GM12878 (cell line): ENCODE results near the gene ADGRD1. TPM values are rescaled to one million over a fixed set of nuclear protein-coding genes. Genes with fewer than 3 reads are reported as not detected.

Source experiments
- ATAC-seq: fragments of 200-7000 bp; cut with Tn5 transposase; 3 replicates; pipeline ENCODE4 v1.9.1; 2020; ENCODE audit warnings: mild to moderate bottlenecking, moderate library complexity
- BruUV-seq: library from RNA; stranded (reverse); fragments of 400-500 nt; replicated peaks from 2 replicates; lab custom pipeline; 2021; lab: Mats Ljungman, UMichigan
- CTCF ChIA-PET: fragments of 300-600 bp; sonication (Branson Sonifier 250); formaldehyde crosslinking; extraction: SDS; loops from one replicate; lab custom pipeline; 2021; ENCODE audit warnings: inconsistent platforms; lab: Yijun Ruan, JAX
- POLR2A ChIA-PET: fragments of 350-600 bp; formaldehyde crosslinking; extraction: SDS; loops from one replicate; lab custom pipeline; 2021; ENCODE audit warnings: inconsistent platforms; lab: Charles Lee
- RAD21 ChIA-PET: fragments of 300-600 bp; sonication (Branson Sonifier 250); formaldehyde crosslinking; loops from one replicate; lab custom pipeline; 2023; ENCODE audit warnings: antibody characterized with exemption; ENCODE audit not compliant: unreplicated experiment; lab: Charles Lee
- SMC1A ChIA-PET: fragments of 300-600 bp; sonication (Branson Sonifier 250); formaldehyde crosslinking; loops from one replicate; lab custom pipeline; 2023; ENCODE audit not compliant: unreplicated experiment, uncharacterized antibody; lab: Charles Lee
- DNase-seq: peaks from one replicate; pipeline ENCODE4 v3.0.0-alpha.2; 2011; ENCODE audit warnings: low read depth, low spot score
- FAIRE-seq: peaks from 3 replicates; lab custom pipeline; 2011; peaks lifted over from hg19 to GRCh38; lab: Jason Lieb, UNC
- H2AFZ ChIP-seq: 2 replicates; pipeline ENCODE4 v1.6.0; 2011; ENCODE audit warnings: low read depth, low read length, control low read depth; ENCODE audit not compliant: control insufficient read depth
- H3K27ac ChIP-seq: 2 replicates; pipeline ENCODE4 v1.5.1; 2011; ENCODE audit warnings: control low read depth; ENCODE audit not compliant: control insufficient read depth, insufficient read depth
- H3K27me3 ChIP-seq, 2 experiments: replicated peaks in 1 of 2; 2 replicates each; pipeline versions ENCODE4 v1.6.0 to v1.6.1; 2011; ENCODE audit warnings: low read length in 1 of 2; ENCODE audit not compliant: control insufficient read depth in 2 of 2, insufficient read depth in 2 of 2
- H3K36me3 ChIP-seq, 2 experiments: 2 replicates each; pipeline ENCODE4 v1.5.1; 2011; ENCODE audit warnings: low read length in 1 of 2; ENCODE audit not compliant: control insufficient read depth in 2 of 2, insufficient read depth in 2 of 2
- H3K4me1 ChIP-seq: 2 replicates; pipeline ENCODE4 v1.6.1; 2011; ENCODE audit warnings: mild to moderate bottlenecking, low read length, moderate library complexity, mixed read lengths; ENCODE audit not compliant: control insufficient read depth, insufficient read depth
- H3K4me2 ChIP-seq: 2 replicates; pipeline ENCODE4 v1.6.0; 2011; ENCODE audit warnings: control low read depth; ENCODE audit not compliant: control insufficient read depth, insufficient read depth
- H3K4me3 ChIP-seq: fragments of 200-600 bp; sonication (generic); 2 replicates; pipeline ENCODE4 v1.5.1; 2016
- H3K79me2 ChIP-seq: 2 replicates; pipeline ENCODE4 v1.6.0; 2011; ENCODE audit warnings: low read length; ENCODE audit not compliant: control insufficient read depth, insufficient read depth
- H3K9ac ChIP-seq: 2 replicates; pipeline ENCODE4 v1.8.0; 2011; ENCODE audit warnings: low read length, control low read depth, mixed read lengths; ENCODE audit not compliant: control insufficient read depth, insufficient read depth
- H3K9me3 ChIP-seq: replicated peaks from 3 replicates; pipeline ENCODE4 v1.5.1; 2011; ENCODE audit warnings: mild to moderate bottlenecking, low read length; ENCODE audit not compliant: control insufficient read depth, insufficient read depth
- H4K20me1 ChIP-seq: 2 replicates; pipeline ENCODE4 v1.6.0; 2011; ENCODE audit not compliant: control insufficient read depth, insufficient read depth
- ATF2 ChIP-seq: IDR thresholded peaks from 2 replicates; pipeline ENCODE4 v1.6.1; 2012; ENCODE audit warnings: low read length, inconsistent platforms
- BMI1 ChIP-seq: fragments of 450-650 bp; IDR thresholded peaks from 2 replicates; pipeline ENCODE4 v1.6.1; 2016; ENCODE audit warnings: mild to moderate bottlenecking, moderate library complexity, borderline replicate concordance
- FOS ChIP-seq: IDR thresholded peaks from 3 replicates; pipeline ENCODE4 v1.6.1; 2011; ENCODE audit warnings: borderline replicate concordance; ENCODE audit not compliant: insufficient read length; ENCODE audit errors: extremely low read depth
- HCFC1 ChIP-seq: fragments of 150-350 bp; IDR thresholded peaks from 2 replicates; pipeline ENCODE4 v1.6.1; 2014; ENCODE audit warnings: low read length
- RUNX3 ChIP-seq: IDR thresholded peaks from 2 replicates; pipeline ENCODE4 v1.6.1; 2012; ENCODE audit warnings: low read length, inconsistent platforms
- SMARCA5 ChIP-seq: fragments of 450-650 bp; IDR thresholded peaks from 2 replicates; pipeline ENCODE4 v1.6.1; 2017; ENCODE audit warnings: mild to moderate bottlenecking
- TARDBP ChIP-seq: IDR thresholded peaks from 2 replicates; pipeline ENCODE4 v1.6.1; 2016; ENCODE audit warnings: borderline replicate concordance
- TCF3 ChIP-seq: IDR thresholded peaks from 2 replicates; pipeline ENCODE4 v1.6.1; 2012; ENCODE audit warnings: low read depth, mild to moderate bottlenecking, low read length, borderline replicate concordance; ENCODE audit not compliant: insufficient read depth
- YBX1 ChIP-seq: fragments of 450-650 bp; IDR thresholded peaks from 2 replicates; pipeline ENCODE4 v1.6.1; 2016; ENCODE audit warnings: antibody characterized with exemption
- ZBED1 ChIP-seq: IDR thresholded peaks from 2 replicates; pipeline ENCODE4 v1.6.1; 2016; ENCODE audit warnings: borderline replicate concordance
- ZBTB33 ChIP-seq: fragments of 450-650 bp; IDR thresholded peaks from 2 replicates; pipeline ENCODE4 v1.6.1; 2017; ENCODE audit warnings: mild to moderate bottlenecking
- ZNF207 ChIP-seq: fragments of 450-650 bp; IDR thresholded peaks from 2 replicates; pipeline ENCODE4 v1.6.1; 2014; ENCODE audit warnings: antibody characterized with exemption, mild to moderate bottlenecking, borderline replicate concordance
- ZNF592 ChIP-seq: fragments of 450-650 bp; IDR thresholded peaks from 2 replicates; pipeline ENCODE4 v1.6.1; 2017; ENCODE audit warnings: mild to moderate bottlenecking, moderate library complexity
- ZNF622 ChIP-seq: fragments of 450-650 bp; IDR thresholded peaks from 2 replicates; pipeline ENCODE4 v1.6.1; 2017; ENCODE audit warnings: mild to moderate bottlenecking, inconsistent platforms
- ZSCAN29 ChIP-seq: fragments of 450-650 bp; IDR thresholded peaks from 2 replicates; pipeline ENCODE4 v1.6.1; 2017; ENCODE audit warnings: mild to moderate bottlenecking, moderate library complexity
- WGBS: methylation state at CpG from one replicate; pipeline ENCODE4 v1.1.6; 2016; ENCODE audit warnings: low lambda C conversion rate; ENCODE audit not compliant: insufficient replicate concordance, insufficient coverage; ENCODE audit errors: missing lambda C conversion rate; 5-methylcytosine and 5-hydroxymethylcytosine counted together
- in situ Hi-C: fragments of 300-500 bp; cut with MboI; formaldehyde crosslinking; loops from 9 replicates; pipeline ENCODE4 v1.14.3; 2018; ENCODE audit warnings: mixed read lengths
- intact Hi-C: fragments of 100-400 bp; cut with micrococcal nuclease; formaldehyde crosslinking; loops from one replicate; pipeline ENCODE4 v1.14.2; 2022; ENCODE audit not compliant: unreplicated experiment
- polyA plus RNA-seq, 11 experiments: library from polyadenylated mRNA; depleted of rRNA in 4 of 11; unstranded in 6 of 11; stranded (reverse) in 5 of 11; fragments of >200 nt; fragmentation: Nextera tagmentation in 4 of 11; fragmentation: Illumina TruSeq in 1 of 11; extraction: Ambion mirVana in 4 of 11; extraction: Trizol in 1 of 11; gene quantifications; 1 replicate in 1 of 11; 2 replicates in 10 of 11; pipeline versions ENCODE4 v1.2.1 to v1.2.3, GENCODE V29; 2011 to 2016; ENCODE audit warnings: inconsistent platforms in 2 of 11, missing spikeins in 2 of 11, low read depth in 1 of 11
- total RNA-seq, 4 experiments: library from RNA; depleted of rRNA in 3 of 4; stranded (reverse); fragments of >200 nt in 3 of 4; fragmentation: Illumina TruSeq in 1 of 4; extraction: Trizol in 1 of 4; gene quantifications; 2 replicates each; pipeline versions ENCODE4 v1.2.1 to v1.2.3, GENCODE V29; 2013 to 2021

The ADGRD1 gene
- total and polyA plus RNA-seq, 10 of the 15 experiments (the other 5 are each of a cell fraction or from before 2014, with no cell fraction given) = 0.15 to 12.7 (median 1.2) TPM

GRCh38 chr12:131027876-131028586 is 74.3 kb downstream of the ADGRD1 start (continued):
- TF ChIP-seq ZNF592 = no peak
- no peak for TF ChIP-seq YBX1
- no peak for TF ChIP-seq ATF2

GRCh38 chr12:131028587-131029338 is 75.1 kb downstream of the ADGRD1 start:
- Histone ChIP-seq H3K79me2 (no peaks in the 10 kb centered on the region), H3K4me2 (no peak overlapping the region), H3K36me3 (no peaks in the 10 kb centered on the region), H3K4me1 (no peaks in the 10 kb centered on the region), H3K27me3 (no peaks in the 10 kb centered on the region; a peak in 1 of 4 replicates), H4K20me1 (no peaks in the 10 kb centered on the region), H2AFZ (no peak overlapping the region), H3K9ac (no peak overlapping the region), H3K27ac (no peak overlapping the region), H3K4me3 (no peak overlapping the region), H3K9me3 (no peaks in the 10 kb centered on the region)
- POLR2A ChIA-PET = interaction anchor here (0.6 kb wide), 1 partner anchor 993 kb away, joined by 3 read pairs; no protein-coding TSS in a partner anchor
- FAIRE-seq (no peak), DNase-seq (no peak), ATAC-seq (no peak)
- CTCF ChIA-PET = no interaction called here
- in situ Hi-C loops = no loop called here
- 87% methylated on average over 29 of the region's 29 CpGs for WGBS
- RAD21 ChIA-PET = no interaction called here
- SMC1A ChIA-PET = interaction anchor here (1.1 kb wide), 1 partner anchor 82 kb away, joined by 3 read pairs; no protein-coding TSS in a partner anchor
- intact Hi-C loops = no loop called here
- BruUV-seq = no TSS peak
- TF ChIP-seq TCF3 = no peak
- no peak for TF ChIP-seq TARDBP
- no peak for TF ChIP-seq BMI1
- no peak for TF ChIP-seq ZNF622
- no peak for TF ChIP-seq RUNX3
- TF ChIP-seq SMARCA5 = no peak
- no peak for TF ChIP-seq ZBTB33
- no peak for TF ChIP-seq ZNF207
- no peak for TF ChIP-seq FOS
- TF ChIP-seq HCFC1 = no peak
- no peak for TF ChIP-seq ZBED1
- no peak for TF ChIP-seq ZSCAN29
- no peak for TF ChIP-seq YBX1
